T-helper 1 cell (primary cell): ENCODE results near the gene RIT1.

Experiments
- DNase-seq, 5 donors: peaks; one replicate each; pipeline ENCODE4 v3.0.0-alpha.2; 2012 to 2020

Gene RIT1

DNA sequence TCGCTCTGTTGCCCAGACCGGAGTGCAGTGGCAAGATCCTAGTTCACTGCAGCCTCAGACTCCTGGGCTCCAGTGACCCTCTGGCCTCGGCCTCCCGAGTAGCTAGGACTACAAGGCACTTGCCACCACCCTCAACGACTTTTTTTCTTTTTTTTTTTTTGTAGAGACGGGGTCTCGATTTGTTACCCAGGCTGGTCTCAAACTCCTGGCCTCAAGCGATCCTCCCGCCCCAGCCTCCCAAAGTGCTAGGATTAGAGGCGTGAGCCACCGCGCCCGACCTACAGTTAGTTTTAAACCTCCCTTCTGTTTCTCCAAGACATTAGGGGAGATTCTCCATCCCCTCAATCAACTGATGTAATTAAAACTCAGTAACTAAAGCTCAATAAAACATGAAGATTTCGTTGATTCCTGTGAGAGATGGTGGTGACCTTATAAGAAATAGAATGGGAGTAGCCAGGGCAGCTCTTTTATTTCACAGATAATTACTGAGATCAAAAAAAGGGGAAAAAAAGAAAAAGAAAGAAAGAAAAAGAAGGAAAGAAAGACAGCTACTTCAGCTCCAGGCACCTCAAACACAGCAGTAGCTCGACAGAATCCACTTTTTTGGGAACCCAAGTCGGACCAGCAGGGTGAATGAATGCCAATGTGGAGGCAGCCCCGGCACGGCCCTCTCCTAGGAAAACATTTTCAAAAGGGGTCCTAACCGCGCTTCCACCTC is 54.7 kb downstream of the RIT1 start:
- DNase-seq, result no peak

DNA sequence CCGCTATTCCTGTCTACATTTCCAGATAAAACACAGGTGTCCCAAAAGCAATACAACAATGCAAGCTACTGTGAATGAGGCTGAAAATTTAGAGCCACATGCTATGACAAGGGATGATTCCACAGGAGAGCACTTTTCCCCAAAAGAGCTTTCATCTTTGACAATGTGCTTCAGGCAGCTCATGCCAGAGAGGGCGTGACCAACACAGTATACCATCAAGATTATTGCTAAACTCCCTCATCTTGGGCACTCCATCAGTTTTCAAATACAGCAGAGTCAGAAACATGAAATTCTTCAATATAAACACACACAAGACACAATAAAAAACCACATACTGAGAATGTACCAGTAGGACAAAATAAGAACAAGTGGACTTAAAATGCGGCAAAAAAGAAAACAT is 60.8 kb downstream of the RIT1 start:
- no peak for DNase-seq

DNA sequence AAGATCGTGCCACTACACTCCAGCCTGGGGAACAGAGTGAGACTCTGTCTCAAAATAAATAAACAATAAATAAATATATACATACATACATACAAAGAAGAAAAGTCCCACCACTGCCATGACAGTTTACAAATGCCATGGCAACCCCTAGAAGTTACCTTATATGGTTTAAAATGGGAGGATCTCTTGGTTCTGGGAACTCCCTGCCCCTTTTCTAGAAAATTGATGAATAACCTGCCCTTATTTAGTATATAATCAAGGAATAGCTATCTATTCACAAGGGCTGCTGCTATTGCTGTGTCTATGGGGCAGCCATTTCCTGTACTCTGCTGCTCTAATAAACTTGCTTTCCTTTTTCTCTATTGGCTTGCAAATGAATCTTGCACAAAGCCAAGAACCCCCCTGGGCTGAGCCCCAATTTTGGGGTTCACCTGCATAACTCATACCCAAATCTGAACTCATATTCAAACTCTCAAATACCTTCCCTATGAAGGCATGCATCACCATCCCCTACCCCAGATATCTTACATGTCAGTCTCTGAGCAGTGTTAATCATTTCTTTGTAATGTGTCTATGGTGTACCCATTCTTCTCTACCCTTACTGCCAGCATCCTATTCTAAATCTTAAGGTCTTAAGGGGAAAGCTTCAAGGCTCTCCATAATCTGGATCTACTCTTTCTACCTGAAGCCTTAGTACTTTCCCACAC is 63.2 kb downstream of the RIT1 start:
- peak in 1 of 5 donors; percentile 58 for DNase-seq
